Measurements from ENCODE around the gene SH3BP5.

The SH3BP5 gene

DNA sequence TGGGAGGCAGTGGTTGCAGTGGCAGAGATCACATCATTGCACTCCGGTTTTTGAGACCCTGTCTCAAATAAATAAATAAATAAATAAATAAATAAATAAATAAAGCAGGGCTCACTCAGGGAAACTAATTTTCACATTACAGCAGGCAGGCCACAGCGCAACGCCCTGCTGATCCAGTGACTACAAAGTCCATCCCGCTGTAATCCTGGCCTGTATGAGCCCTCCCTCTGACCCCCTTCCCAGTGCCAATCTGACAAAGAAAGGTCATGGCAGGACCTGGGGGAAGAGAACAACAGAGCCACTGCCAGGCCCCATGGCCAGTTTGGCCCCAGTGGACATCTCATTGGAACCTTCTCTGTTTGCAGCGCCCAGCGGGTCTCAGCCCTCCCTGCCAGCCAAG, 9.3 kb downstream of the SH3BP5 start:
- DNase-seq = no peak

DNA sequence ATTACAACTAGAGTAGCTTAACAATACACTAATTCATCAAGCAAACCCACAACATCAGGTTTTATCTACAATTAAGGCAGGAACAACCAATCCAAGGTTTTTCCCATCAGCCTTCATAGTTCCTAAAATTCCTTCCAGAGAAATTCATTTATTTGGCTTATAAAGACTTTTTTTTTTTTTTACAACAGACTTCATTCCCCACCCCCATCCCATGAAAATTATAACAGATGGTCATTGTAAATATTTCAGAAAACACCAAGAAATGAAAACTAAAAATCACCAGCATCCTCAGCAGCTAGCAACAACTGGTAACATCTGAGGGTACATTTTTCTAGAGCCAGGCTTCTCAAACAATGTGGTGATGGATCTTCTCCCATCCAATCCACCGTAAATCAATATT, 11.0 kb downstream of the SH3BP5 start:
- no peak for DNase-seq

- no peak for DNase-seq
Measured at GRCh38 chr3:15319575-15319974, 12.8 kb downstream of the SH3BP5 start.

DNA sequence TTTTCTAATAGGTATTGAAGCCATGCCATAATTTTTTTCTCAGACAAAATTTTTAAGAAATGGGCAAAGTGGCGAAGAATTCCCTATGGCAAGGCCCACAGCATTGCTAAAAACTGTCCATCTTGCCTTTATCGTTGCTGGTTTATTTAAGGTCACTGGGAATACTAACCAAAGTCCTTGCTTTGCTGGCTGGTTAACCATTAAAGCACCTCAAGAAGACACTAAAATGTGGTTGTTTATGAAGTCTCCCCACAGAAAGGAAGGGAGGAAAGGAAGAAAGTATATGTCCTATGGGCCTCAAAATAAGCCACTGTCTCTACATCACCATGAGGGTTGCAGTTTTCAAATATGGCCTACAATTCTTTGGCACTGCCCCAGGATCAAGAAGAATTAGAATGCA, 13.2 kb downstream of the SH3BP5 start:
- no peak for DNase-seq

GRCh38 chr3:15318661-15319060, 13.7 kb downstream of the SH3BP5 start:
- no peak for DNase-seq

DNA sequence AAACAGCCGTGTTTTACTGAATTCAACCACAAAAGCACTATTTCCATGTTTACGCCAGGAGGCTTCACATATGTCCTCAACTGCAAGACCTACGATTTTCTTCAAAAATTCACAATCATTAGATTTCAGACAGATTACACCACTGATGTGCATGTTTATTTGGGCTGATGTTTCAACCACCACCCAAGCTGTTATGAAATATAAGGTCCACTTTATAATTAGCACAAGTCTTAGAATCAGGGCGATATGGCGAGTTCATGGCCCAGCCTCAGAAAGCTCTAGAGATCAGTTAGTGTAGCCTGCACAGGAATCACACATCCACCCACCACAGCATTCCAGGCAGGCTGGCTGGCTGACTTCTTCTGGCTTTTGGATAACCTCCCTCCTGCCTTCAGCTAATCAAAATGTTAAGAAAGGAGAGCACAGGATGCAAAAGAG, 15.4 kb downstream of the SH3BP5 start:
- no peak for DNase-seq

- DNase-seq = no peak
Measured at GRCh38 chr3:15315003-15315402, 17.4 kb downstream of the SH3BP5 start.

GRCh38 chr3:15314276-15314675, 18.1 kb downstream of the SH3BP5 start:
- no peak for DNase-seq

DNA sequence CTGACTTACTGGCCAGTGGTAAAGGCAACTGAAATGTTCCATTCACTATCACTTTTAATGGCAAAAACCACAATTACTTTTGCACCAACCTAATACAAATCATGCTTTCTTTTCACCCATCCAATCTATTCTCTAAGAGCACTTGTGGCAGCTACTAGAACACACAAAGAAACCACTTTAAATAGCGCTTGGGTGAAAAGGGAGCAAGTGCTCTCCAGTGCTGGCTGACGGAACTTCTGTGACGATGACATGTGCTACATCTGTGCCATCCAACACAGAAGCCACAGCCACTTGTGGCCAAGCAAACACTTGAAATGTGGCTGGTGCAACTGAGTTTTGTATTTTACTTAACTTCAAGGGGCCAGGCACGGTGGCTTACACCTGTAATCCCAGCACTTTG, 18.9 kb downstream of the SH3BP5 start:
- no peak for DNase-seq

DNA sequence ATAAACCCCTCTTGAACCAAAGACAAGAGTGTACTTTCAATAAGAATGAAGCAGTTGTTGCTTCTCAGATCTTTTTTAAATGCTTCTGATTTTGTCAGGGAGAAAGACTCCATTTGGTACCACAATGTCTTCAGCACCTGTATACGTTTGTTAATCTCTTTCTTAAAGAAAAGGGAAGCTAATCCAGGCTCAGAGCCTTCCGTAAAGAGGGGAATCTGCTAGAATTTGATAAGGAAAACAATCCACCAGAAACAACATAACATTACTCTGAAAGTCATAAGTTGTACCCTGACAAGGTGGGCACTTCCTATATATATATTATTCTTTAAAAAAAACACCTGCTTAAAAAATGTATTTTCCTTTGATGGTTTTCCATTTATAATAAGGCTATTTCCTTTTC, 19.8 kb downstream of the SH3BP5 start:
- DNase-seq = no peak

GRCh38 chr3:15310491-15311370, 21.7 kb downstream of the SH3BP5 start:
- DNase-seq = no peak

- no peak for DNase-seq
Measured at GRCh38 chr3:15309662-15310335, 22.6 kb downstream of the SH3BP5 start.

- DNase-seq = no peak
Measured at GRCh38 chr3:15307580-15307979, 24.8 kb downstream of the SH3BP5 start.

GRCh38 chr3:15306979-15307359, 25.4 kb downstream of the SH3BP5 start:
- DNase-seq = no peak

DNA sequence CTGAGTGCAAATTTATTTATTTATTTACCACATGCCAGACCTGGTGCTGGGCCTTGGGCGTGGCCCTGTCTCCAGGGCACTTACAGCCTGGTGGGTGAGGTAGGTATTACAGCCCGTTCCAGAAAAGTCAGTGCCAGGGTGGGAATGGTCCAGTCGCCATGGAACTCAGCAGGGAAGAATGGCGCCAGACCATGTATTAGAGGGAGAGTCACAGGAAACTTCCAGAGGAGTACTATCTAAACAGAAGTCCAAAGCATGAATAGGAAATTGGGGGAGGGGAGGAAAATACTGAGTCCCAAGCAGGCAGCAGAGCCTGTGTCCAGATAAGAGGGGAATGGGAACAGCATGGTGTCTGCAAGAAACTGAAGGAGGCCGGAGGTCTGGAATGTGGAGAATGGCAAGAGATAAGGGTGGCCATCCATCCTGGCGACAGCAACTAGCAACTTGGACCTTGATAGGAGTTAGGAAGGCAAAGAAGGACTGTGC, 27.0 kb downstream of the SH3BP5 start:
- no peak for DNase-seq

DNA sequence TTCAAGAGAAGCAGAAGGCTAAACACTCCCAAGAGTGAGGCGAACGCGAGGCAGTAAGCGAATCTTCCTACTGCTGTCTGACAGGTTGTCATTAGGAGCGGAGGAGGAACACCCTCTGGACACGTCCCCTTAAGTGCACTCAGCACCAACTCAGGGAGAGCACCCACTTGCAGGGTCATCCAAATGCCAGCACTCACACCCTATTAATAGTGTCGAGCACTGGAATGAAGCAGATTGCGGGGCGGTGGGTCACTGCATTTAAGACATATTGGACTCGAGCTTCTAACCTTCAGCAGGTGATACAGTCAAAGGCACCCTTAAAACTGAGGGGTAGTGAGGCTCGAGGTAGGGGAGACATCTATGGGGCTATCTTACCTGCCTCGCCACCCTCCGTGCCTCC, 28.7 kb downstream of the SH3BP5 start:
- no peak for DNase-seq

- DNase-seq = no peak
Measured at GRCh38 chr3:15303216-15303615, 29.2 kb downstream of the SH3BP5 start.

GRCh38 chr3:15301761-15302160, 30.6 kb downstream of the SH3BP5 start:
- DNase-seq = no peak

DNA sequence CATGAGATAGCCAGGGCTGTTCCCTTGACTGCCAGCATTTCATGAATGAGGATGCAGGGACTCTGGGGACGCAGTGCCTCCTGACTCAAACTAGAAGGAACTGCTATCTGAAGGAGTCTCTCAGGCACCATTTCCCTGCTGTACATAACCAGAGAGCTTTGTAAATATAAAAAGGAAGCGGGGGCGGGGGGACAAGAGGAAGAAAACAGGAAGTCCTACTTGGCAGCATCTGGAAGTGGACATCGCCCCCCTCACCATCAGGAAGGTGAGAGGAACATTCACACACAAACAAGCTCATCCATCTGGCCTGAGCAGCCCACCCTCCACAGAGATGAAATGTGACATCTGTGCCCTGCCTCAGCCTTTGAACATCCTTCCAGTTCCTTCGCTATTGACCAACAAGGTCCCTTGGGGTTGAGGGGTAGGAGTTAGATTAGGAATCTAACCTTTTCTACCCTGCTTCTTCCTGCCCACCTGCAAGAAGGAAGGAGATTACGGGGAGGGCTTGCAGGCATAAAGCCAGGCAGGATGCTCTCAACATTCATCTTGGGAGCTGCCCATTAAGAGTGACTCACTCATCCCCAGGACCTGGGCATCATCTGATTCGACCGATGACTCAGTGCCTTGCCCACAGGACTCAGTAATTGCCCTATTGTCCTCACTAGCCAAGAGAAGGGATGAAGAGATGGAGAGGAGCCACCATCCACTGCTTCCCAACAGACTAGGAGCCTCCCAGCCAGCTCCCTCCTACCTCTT, 31.9 kb downstream of the SH3BP5 start:
- DNase-seq = no peak

- DNase-seq = no peak
Measured at GRCh38 chr3:15299036-15299435, 33.4 kb downstream of the SH3BP5 start.

DNA sequence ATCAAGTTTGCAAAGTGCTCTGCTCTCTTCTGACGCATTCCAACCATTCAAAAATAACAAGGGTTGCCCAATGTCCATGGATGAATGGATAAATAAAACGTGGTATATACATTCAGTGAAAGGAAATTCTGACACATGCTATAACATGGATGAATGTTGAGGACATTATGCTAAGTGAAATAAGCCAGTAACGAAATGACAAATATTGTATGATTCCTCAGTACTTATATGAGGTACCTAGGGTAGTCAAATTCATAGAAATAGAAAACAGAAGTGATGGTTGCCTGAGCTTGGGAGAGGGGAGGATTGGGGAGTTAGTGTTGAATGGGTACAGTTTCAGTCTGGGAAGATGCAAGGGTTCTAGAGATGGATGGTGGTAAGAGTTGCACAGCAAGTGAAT, 33.9 kb downstream of the SH3BP5 start:
- DNase-seq = no peak

DNA sequence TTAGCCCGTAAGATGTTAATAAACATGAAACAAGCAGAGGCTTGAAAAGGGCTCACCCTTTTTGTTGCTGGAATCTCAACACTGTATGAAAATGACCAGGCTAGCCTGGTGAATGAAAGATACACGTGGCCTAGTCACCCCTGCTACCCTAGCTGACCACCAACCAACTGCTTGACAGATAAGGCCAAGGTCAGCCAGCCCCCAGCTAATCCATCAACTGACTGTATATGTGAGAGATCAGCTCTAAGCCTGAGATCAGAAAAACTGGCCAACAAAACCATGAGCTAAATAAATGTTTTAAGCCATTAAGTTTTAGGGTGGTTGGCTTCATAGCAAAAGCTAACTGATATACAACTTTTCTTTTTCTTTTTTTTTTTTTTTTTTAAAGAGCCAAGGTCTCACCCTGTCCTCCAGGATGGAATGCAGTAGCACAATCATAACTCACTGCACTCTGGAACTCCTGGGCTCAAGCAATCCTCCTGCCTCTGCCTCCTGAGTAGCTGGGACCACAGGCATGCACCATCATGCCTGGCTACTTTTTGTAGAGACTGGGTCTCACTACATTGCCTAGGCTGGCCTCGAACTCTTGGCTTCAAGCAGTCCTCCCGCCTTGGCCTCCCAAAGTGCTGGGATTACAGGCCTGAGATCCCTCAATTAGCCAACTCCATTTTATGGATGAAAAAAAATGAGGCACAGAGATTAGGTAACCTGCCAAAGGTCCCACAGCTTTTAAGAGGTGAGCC, 34.6 kb downstream of the SH3BP5 start:
- DNase-seq = no peak

DNA sequence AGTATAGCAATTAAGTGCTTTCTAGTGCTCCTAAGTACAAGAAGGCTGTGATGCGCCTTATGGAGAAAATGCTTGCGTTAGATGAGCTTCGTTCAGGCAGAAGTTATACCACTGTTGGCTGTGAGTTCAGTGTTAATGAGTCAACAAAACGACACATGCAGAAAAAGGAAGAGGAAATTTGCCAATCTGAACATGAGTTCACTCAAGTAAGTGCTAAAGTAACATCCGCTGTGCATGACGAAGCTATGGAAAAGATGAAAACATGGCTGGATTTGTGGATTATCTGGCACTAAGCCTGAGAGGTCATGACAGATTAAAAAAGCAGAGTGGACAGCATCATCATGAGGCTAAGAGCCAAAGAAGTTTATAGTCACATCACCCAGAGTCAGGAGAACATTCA, 36.9 kb downstream of the SH3BP5 start:
- DNase-seq = peak; percentile 93

Measured in GF-D8 (cell line).